Measurements from ENCODE around the gene PAPPA.

Gene PAPPA

GRCh38 chr9:116323012-116323411, 169.4 kb downstream of the PAPPA start:
- no peak for DNase-seq

- DNase-seq = no peak
These were observed 170.0 kb downstream of the PAPPA start for GRCh38 chr9:116323571-116323970.

DNA sequence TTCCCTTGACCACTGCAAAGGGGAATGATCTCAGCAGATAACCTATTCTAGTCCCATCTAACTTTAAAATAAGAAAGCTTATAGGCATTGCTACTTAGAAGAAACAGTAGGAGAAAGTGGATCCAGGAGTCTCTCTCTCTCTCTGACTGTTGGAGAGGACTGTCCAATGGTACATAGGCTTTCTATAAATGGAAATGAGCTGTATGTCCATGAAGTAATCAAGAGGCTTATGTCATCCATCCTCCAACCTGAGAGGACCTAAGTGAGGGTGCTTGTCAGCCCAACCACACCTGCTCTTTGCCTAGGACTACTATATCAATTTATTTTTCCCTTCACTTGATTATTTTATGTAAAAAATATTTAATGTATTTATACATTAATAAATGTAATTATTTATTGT, 172.3 kb downstream of the PAPPA start:
- no peak for DNase-seq

DNA sequence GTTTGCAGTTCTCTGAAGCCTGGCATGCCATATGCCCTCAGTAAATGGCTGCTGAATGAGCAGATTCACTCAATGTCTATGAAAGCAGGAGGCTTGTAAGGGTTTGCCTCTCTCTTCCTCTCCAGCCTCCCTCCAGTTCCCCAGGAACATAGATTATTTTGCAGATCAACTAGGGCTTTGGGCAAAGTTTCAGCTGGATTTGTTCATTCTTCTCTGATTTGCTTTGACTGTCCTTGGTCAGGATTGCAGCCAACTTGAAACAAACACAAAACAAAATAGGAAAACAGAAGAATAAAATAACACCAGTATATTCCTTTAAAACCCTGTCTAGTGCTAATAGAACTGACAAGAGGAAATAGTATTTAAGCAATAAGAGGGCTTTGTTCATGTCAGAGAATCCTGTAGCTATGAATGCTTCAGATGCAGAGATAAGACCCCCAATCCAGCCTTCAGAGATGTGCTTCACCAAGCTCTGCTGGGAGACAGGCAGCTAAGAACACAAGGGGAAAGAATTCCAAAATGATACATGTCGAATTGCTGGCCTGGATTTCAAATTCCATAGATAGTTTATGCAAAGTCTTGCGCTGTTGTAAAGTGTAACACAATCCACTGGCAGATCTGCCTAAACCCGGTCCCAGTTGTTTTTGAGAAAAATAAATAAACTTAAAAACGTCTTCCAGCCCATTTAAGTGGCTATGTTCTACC, 174.3 kb downstream of the PAPPA start:
- no peak for DNase-seq

GRCh38 chr9:116329470-116329869, 175.9 kb downstream of the PAPPA start:
- no peak for DNase-seq

- no peak for DNase-seq
These were observed 177.7 kb downstream of the PAPPA start for GRCh38 chr9:116331241-116331640.

DNA sequence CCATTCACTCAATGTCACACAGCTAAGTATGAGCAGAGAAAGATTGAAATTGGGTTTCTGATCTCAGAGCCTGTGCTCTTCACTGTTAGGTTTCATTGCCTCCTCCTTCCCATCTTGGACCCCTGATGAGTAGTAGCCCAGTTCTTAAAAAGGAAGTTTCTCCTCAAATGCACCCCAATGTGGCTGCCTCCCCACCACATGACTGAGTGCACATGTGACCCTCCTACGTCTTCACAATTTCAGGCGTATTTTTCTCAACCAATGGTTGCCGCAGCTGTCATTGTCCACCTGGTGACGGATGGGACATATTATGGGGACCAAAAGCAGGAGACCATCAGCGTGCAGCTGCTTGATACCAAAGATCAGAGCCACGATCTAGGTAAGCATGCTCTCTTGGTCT, 178.5 kb downstream of the PAPPA start:
- no peak for DNase-seq

DNA sequence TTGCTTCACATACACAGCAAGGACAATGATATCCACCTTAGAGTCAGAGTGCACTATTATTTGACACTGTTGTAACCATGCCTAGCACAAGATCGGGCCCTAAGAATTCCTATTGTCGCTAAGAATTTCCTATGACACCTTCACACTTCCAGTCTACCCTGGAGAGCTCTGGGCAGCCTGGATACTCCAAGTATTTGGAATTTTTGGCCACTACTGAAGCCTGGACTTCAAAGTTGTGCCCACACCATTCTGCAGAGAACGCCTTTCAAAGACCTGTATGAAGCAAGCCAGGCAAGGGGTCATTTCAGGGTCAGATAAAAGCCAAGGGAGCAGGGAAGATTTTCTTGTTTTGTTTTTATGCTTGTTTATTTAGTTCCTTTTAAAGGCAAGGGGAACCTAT, 179.7 kb downstream of the PAPPA start:
- no peak for DNase-seq

DNA sequence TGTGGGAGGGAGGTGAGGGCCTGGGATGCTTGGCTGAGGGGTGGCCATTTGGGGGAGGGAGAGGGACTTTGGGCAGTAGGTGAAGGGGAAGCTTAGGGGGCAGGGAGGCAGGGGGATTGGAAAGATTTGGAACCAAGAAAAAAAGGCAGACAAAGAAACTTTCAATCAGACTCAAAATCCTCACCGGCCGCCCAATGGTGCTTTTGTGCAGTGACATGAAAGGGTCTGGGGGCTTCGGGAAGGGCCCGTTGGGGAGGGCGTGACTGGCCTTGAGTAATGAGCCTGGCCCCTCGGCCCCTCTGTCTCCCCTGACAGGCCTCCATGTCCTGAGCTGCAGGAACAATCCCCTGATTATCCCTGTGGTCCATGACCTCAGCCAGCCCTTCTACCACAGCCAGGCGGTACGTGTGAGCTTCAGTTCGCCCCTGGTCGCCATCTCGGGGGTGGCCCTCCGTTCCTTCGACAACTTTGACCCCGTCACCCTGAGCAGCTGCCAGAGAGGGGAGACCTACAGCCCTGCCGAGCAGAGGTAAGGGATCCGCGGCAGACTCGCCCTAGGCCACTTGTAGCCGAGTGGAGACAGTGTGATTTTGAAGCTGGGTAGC, 181.1 kb downstream of the PAPPA start:
- no peak for DNase-seq

DNA sequence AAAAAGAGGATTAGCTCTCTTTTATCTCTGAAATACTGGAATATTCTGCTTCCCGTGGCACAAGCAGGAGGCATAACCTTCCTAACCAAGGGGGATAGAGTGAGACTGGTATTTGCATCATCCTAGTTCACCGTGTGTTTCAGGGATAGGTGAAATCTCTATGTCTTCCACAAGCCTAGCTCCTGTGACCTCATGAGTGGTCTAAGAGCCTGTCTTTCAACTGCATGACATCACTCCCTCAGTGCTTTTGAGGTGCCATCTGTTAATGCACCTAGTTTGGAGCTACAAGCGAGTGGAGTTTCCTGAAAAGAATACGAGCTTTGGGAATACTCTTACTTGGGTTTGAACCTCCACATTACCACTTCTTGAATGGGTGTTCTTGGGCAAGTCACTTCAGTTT, 181.8 kb downstream of the PAPPA start:
- no peak for DNase-seq

GRCh38 chr9:116336133-116336862, 182.7 kb downstream of the PAPPA start:
- no peak for DNase-seq

GRCh38 chr9:116337015-116337414, 183.4 kb downstream of the PAPPA start:
- no peak for DNase-seq

DNA sequence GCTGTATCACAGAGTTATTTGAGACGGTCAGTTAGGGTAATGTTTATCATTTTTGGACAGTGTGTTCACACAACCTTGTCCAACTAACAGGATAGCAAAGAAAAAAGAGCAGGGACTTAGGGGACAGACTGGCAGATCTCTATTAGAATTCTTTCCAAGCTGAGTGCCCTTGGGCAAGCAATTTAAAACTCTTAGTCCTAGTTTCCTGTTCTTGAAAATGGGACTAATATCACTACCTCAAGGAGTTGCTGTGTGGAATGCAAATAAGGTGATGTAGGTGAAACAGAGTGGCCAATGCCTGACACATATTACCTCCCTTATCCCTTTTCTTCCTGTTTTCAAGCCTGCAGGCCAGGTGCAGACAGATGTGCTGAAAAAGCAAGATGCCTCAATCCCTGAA, 186.7 kb downstream of the PAPPA start:
- no peak for DNase-seq

GRCh38 chr9:116342061-116342460, 188.5 kb downstream of the PAPPA start:
- DNase-seq = no peak

DNA sequence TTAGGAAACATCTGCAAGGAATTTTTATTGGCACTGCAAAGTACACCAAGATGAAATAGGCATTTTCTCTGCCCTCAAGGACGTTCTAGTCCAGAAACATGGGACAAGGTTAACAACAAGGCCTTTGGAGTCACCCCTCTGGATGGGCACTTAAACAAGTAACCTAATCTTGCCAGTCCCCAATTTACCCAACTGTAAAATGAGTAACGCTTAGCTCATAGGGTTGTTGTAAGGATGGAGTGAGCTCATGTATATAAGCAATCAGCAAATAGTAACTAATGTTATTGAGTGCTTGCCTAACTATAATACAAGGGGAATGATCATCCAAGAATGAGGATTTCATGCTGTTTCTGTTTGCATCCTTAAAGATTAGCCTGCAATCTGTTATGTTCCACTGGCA, 189.3 kb downstream of the PAPPA start:
- DNase-seq = no peak

- no peak for DNase-seq
These were observed 190.8 kb downstream of the PAPPA start for GRCh38 chr9:116344416-116344815.

- DNase-seq = no peak
These were observed 191.8 kb downstream of the PAPPA start for GRCh38 chr9:116345393-116345792.

DNA sequence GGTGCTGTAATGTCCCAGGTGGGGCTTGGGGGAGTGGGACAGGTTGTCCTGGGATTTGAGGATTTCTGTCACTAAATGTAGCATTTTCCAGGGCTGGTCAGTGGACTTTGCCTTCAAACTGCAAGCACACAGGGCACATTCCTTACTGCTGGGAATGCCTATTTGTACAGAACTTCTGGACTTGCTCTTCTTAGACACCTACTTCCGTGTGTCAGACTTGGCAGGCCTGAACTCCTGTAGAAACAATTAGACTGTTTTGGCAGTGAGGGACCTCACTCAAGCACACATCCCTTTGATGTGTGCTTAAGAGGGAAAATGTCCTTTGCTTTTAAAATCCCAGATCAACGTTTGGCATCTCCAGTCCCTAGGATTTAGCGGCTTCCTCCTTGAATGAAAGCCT, 192.2 kb downstream of the PAPPA start:
- DNase-seq = no peak

DNA sequence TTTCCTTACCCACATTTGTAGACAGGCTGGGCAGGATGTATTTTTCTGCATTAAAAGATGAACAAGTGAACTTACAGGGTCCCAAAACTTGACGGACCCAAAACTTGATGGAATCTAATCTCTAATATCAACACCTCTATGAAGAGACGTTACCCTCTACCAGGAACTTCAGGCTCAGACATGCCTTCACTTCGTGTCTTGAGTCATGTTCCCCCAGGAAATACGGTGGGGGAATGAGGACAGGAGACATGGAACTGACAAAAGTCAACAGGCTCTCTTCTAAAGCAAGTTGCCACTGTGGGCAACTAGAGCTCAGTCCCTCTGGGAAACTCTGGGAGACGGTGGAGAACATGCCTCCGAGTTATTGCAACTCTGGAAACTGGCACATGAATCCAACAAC, 196.1 kb downstream of the PAPPA start:
- DNase-seq = no peak

GRCh38 chr9:116350213-116350612, 196.6 kb downstream of the PAPPA start:
- DNase-seq = no peak

- DNase-seq = no peak
These were observed 199.4 kb downstream of the PAPPA start for GRCh38 chr9:116352958-116353357.

DNA sequence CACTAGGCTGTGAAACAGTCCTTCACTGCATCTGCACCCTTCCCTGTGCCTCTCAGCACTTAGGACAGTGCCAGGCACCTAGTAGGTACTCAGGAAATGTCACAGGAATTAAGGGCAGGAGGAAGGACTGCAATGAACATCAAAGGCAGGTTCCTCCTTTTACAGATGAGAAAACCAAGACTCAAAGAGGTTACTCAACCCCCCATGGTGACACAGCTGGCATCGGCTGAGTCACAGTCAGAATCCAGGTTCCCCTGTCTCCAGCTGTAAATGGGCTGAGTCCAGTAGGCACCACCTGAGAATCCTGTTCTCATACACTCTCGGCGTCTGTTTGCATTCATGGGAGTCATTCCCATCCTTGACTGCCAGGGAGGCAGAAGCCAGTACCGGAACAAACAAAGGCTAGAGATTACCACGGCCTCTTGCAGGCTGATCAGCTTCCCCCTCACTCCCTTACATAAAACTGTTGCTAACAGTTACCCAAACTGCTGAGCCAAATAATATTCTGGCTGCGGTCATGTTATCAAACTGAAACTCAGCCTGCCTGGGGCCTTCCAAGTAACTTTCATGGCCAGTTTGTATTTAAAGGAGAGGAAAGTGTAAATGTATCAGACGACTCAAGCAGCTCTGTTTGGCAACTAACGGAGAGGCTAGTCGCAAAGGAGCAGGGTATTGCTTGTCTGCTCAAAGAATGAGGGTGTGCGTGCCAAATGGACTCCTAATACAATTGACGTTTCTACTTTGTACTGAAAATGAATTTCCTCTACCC, 201.7 kb downstream of the PAPPA start:
- no peak for DNase-seq

DNA sequence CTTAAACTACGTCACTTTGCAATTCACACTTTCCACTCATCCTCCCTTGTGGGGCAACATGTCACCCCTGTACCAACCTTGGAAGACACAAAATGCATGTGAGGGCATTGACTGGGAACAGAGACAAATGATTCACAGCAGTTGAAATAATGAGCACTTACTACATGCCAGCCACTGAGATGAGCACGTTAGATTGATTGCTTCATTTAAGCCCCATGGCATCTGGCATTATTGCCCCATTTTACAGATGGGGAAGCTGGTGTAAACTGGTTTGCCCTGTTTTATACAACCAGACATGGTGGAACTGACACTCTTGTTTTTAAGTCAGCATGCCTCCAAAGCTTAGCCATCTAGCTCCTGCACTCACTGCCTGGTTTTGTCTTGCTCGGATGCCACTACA, 204.7 kb downstream of the PAPPA start:
- DNase-seq = no peak

DNA sequence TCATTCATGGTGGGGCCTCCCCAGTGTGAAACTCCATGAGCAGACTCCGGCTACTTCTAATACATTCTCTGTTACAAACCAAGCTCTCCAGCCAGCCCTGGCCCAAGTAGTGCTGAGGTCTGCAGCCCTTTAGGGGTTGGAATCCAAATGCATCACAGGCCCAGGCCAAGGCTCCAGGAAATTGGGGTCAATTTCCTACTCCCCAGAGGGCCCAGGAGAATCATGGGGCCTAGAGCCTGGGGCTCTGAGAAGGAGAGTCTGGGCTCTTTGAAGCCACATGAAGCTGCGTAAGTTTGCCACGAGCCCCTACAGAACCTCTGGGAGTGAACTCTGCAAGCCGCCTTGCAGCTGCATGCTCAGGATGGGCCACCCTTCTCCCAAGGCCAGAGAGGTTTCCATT, 206.4 kb downstream of the PAPPA start:
- no peak for DNase-seq
